Bronchial epithelial cell (primary cell): Measurements from ENCODE around the gene GNB5. TPM values are rescaled to one million over a fixed set of nuclear protein-coding genes. Genes with fewer than 3 reads are reported as not detected.
A peak's percentile ranks its signal among the peaks of the same experiment; 100 is the strongest.

Experiments used
- DNase-seq: peaks from one replicate; pipeline ENCODE4 v3.0.0-alpha.2; 2010; ENCODE audit warnings: low read depth
- FAIRE-seq: peaks from 2 replicates; lab custom pipeline; 2011; peaks lifted over from hg19 to GRCh38; lab: Jason Lieb, UNC
- H3K27me3 ChIP-seq: 2 replicates; pipeline ENCODE4 v1.5.1; 2011; ENCODE audit warnings: low read length; ENCODE audit not compliant: control insufficient read depth, insufficient read depth
- H3K36me3 ChIP-seq: 2 replicates; pipeline ENCODE4 v1.5.1; 2011; ENCODE audit warnings: low read length; ENCODE audit not compliant: control insufficient read depth, insufficient read depth
- H3K4me3 ChIP-seq: 2 replicates; pipeline ENCODE4 v1.5.1; 2011; ENCODE audit warnings: mild to moderate bottlenecking, low read depth, low read length, control low read depth
- CTCF ChIP-seq: IDR thresholded peaks from 2 replicates; pipeline ENCODE4 v1.5.1; 2011; ENCODE audit warnings: mild to moderate bottlenecking, moderate library complexity, low read length, control low read depth, inconsistent platforms; ENCODE audit not compliant: insufficient read depth, severe bottlenecking
- total RNA-seq: library from RNA; depleted of rRNA; stranded (reverse); fragments of >200 nt; gene quantifications from 2 replicates; pipeline ENCODE4 v1.2.1, GENCODE V29; 2014

Gene GNB5
- total RNA-seq, 1 donor from 2014 or later, result 46.1 TPM

GRCh38 chr15:52144656-52145178 lies 46.5 kb downstream of the GNB5 start:
- no peak for TF ChIP-seq CTCF
- H3K36me3 ChIP-seq, result peaks cover 6% of the 10 kb centered on the region
- no peak overlapping the region for H3K4me3 ChIP-seq
- no peaks in the 10 kb centered on the region for H3K27me3 ChIP-seq
- DNase-seq (peak; percentile 42), FAIRE-seq (no peak)

GRCh38 chr15:52143873-52144272 lies 47.3 kb downstream of the GNB5 start:
- Histone ChIP-seq H3K36me3 (peaks cover 3% of the 10 kb centered on the region), H3K27me3 (no peaks in the 10 kb centered on the region), H3K4me3 (no peak overlapping the region)
- TF ChIP-seq CTCF, result no peak
- no peak for FAIRE-seq
- peak; percentile 26 for DNase-seq

GRCh38 chr15:52140646-52141045 lies 50.5 kb downstream of the GNB5 start:
- DNase-seq (no peak), FAIRE-seq (no peak)
- peaks cover 5% of the 10 kb centered on the region for H3K36me3 ChIP-seq
- no peak for TF ChIP-seq CTCF
- no peaks in the 10 kb centered on the region for H3K27me3 ChIP-seq
- no peak overlapping the region for H3K4me3 ChIP-seq

GRCh38 chr15:52139599-52140462 lies 51.4 kb downstream of the GNB5 start:
- Histone ChIP-seq H3K4me3 (no peak overlapping the region), H3K27me3 (no peaks in the 10 kb centered on the region), H3K36me3 (peaks cover 5% of the 10 kb centered on the region)
- FAIRE-seq, result no peak
- DNase-seq, result peak; percentile 49
- TF ChIP-seq CTCF, result peak; percentile 82

- H3K36me3 ChIP-seq, result peaks cover 2% of the 10 kb centered on the region
- H3K4me3 ChIP-seq, result no peak overlapping the region
- DNase-seq, result no peak
- no peak for FAIRE-seq
- no peak for TF ChIP-seq CTCF
- no peaks in the 10 kb centered on the region for H3K27me3 ChIP-seq
Measured at GRCh38 chr15:52137432-52138357, 53.5 kb downstream of the GNB5 start.
